HG03060 (cell line): Measurements from ENCODE around the gene RPTOR.

Source experiments
- ATAC-seq: cut with Tn5 transposase; IDR thresholded peaks from one replicate; pipeline ENCODE4 v1.9.1; 2021; ENCODE audit warnings: low read depth, moderate number of reproducible peaks; ENCODE audit not compliant: unreplicated experiment

RPTOR gene

DNA sequence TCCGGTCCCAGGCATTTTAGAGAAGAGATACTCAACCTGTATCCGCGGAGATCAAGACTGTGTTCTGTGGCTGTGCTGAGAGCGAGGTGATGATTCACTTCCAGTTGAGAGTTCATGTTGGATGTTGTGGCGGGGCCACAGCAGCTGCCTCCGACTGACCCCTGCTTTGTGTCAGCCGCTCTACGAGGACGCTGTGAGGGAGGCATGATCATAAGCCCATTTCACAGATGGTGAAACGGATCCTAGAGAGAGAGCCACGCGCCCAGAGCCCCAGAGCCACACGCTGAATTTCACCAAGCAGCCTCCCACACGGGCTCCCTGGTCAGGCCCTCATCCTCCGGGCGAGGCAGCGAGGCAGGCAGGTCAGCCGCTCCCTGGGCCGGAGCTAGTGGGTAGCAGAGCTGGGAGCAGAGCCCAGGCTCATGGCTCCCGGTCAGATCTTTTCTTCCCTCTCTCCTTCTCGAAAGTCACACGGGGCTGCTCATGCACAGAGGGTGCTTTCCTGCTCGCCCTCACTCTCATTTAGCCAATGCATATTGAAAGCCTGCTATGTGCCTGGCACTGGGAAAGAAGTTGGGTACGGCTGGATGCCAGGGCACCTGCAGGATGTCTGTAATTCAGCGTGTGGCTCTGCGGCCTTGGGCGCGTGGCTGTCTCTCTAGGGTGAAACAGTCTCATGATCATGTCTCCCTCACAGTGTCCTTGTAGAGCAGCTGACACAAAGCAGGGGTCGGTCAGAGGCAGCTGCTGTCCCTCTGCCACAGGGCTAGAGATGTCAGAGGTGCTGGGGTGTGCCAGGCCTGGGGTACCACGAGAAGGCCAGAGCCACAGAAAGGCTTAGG is 291.4 kb downstream of the RPTOR start:
- no peak for ATAC-seq

DNA sequence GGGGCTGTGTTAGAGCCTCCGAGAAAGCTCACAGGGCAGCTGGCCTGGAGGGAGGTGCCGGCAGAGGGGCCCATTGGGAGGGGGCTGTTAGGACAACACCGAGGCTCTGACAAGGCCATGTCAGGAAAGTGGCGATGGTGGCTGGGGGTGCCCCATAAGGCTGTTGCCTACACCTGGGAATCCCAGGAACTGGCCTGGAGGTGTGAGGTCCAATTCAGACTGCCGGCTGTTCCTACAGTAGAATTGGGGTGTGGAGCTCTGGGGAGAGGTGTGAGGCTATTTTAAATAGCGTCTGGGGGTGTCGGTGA is 292.0 kb downstream of the RPTOR start:
- no peak for ATAC-seq

DNA sequence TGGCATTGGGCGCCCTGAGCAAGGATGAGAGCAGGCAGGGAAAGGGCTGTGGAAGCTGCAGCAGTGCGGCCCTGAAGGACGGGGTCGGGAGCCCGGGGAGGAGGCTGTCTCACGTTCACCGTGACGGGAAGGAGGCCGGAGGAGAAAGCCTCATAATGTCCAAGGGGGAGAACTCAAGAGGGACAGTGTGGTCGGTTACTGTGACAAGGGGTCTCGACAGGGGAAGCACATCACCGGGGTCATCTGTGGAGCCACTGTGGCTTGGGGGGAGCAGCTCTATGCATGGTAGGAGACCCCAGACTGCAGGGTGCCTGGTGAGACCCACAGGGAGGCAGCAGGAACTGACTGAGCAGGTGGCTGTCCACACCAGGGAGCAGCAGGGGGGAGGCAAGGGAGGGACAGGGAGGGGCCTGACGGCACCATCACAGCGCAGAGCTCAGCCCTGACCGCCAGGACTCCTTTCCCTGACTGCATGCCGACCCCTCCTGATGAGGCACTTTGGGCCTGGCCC is 292.4 kb downstream of the RPTOR start:
- ATAC-seq: no peak

GRCh38 chr17:80837711-80838110 is 293.1 kb downstream of the RPTOR start:
- no peak for ATAC-seq

- ATAC-seq: no peak
These were observed 293.8 kb downstream of the RPTOR start for GRCh38 chr17:80838311-80839025.

GRCh38 chr17:80839026-80839345 is 294.3 kb downstream of the RPTOR start:
- ATAC-seq: no peak

- no peak for ATAC-seq
These were observed 294.9 kb downstream of the RPTOR start for GRCh38 chr17:80839511-80839941.

DNA sequence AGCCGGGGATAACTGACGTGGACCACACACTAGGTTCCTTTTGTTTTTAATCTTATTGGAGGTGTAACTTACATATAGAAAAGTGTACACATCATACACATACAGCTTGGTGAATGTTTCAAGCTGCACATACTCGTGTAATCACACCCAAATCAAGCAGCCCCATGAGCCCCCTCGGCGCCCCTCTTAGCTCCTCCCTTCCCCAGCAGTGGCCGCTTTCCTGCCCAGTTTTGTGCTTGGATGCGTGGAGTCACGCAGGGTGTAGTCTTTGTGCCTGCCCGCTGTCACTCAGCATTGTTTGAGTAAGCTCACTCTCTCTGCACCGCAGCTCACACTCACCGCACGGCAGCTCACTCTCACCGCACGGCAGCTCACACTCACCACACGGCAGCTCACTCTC is 295.3 kb downstream of the RPTOR start:
- no peak for ATAC-seq

- no peak for ATAC-seq
These were observed 297.9 kb downstream of the RPTOR start for GRCh38 chr17:80842456-80843013.

DNA sequence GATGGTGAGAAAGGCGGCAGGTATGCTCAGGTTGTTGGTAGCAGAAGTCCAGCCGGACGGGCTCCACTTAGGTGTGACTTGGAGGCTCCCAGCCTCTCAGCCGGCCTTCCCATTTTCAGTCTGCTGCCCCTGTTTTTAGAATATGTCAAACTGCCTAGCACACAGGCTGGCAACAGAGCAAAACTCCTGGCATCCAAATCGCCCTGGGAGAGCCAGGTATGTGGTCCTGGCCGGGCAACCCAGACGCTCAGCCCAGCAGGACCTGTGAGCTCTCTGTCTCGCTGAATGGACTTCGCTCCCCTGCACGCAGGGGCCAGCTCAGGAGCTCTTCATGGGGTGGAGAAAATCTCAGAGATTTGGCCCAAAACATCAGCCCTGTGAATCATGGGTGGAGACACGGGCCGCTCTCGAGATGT is 299.1 kb downstream of the RPTOR start:
- no peak for ATAC-seq

DNA sequence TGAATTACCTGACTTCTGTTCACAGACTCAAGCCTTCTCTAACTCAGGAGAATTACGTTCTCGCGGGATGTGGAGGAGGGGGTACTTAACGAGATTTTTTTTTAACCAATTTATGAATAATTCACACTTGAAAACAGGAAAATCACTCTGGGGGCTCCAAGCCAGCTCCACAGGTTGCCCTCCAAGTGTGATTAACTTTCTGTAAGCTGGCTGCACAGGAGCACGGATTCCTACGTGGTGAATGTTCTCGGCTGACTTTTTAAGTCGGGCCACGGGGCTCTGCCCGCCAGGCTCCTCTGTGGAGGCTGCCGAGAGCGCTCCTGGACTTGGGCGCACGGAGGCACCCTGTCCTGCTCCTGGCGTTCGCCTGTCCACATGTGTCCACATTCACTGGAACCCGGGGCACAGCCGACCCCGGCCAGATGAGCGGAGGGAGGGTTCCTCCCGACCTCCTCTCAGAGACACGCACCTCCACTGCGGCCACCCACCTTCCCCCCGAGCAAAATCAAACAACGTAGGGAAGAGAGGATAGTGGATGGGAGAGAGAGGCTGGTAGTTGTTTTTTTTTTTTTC is 299.9 kb downstream of the RPTOR start:
- no peak for ATAC-seq

DNA sequence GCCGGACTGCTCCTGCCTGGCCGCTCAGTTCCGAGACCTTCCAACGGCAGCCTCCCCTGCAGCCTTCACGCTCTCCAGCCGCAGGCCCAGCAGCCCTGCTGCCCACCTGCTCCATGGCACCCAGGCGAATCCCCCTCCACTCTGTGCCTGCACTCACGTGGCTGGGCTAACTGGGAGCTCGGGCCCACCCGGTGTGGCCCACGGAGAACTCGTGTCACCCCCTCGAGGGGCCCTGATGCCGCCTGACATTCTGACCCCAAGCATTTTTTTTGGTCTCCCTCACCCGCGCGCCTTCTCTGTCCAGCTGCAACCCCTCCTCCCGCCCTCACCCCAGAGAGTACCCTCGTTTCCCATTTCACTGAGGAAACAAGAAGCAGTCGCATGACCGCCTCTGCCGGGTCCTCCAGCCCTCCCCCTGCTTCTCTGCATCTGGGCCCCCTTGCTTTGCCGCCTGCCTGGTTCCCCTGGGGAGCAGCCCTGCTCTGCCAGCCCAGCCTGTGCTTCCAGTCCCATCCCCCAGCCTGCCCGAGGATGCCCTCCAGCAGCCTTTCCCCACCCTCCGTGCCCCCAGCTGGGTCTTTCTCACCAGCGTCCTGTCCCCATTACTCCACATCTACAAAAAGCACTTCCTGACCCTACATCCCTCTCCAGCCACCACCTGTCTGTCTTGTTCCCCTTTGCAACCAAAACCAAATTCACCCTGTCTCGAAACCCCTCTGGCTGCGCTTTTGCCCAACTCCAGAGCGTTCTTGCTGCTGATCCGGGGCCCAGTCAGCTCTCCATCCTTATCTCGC is 300.6 kb downstream of the RPTOR start:
- no peak for ATAC-seq

DNA sequence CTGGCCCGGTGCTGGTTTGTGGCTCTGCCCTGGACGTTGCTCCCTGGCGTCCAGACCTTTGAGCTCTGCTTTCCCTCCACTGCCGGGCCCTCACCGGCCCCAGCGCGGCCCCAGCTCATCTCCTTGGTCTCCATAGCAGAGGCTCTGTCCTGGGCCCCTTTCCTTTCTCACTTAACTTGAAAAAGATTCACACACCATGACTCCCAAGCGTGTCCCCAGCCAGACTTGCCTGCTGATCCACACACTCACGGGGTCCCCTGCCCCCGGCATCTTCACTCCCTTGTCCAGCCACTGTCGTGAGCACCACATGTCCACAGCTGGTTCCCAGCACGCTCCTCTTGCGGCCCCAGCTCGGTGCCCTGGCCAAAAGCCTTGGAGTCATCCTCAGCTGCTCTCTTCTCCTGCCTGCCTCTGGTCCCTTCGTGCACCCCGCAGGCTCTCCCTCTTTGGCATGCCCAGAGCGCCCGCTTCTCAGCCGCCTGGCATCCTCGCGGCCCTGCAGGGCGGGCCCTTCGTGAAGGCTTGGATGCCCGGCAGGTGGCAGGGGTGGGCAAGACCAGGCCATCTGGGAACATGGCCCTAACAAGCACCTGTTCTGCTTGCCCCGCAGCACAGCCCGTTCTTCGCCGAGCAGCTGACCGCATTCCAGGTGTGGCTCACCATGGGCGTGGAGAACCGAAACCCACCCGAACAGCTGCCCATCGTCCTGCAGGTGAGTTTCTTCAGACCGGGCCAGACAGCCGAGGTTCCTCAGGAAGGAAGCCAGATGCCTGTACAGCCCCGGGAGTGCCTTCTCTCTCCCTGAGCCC is 301.4 kb downstream of the RPTOR start:
- ATAC-seq: no peak

DNA sequence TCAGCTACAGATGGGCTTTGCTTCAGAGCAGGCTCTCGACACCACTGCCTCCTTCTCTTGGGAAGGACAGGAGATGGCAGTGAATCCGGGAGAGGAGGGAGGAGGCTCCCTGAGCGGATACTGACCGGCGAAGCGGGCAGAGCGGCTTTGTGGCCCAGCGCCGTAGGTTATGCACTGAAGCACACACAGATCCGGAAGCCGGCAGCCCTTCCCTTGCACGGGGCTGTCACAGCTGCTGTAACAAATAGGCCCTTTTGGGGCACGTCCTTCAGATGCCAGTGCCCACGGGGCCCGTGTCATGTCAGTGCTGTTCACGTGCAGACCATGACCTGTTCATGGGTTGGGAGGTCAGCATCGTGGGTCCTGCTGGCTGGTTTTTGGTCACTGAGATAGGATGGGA is 302.3 kb downstream of the RPTOR start:
- ATAC-seq: no peak

GRCh38 chr17:80847496-80848230 is 303.0 kb downstream of the RPTOR start:
- ATAC-seq: no peak

- ATAC-seq: no peak
These were observed 303.9 kb downstream of the RPTOR start for GRCh38 chr17:80848449-80849102.

DNA sequence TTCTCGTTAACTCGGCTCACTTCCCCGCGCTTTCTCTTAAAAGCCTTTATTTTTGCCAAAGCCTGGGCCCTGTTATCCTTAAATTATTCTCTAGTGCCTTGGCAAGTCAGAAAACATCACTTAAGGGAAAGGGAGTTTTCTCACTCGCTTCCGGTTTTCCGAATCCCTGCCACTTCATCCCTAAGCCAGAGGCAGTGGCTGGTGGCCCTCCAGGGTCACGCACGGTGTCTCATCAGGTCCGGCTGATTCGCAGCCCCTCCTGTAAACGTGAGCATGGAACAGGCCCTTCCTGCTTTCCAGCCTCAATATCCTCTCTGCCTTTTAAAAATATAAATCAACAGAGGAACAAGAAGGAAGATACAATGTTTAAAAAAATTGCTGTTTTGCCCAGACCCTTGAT is 304.5 kb downstream of the RPTOR start:
- no peak for ATAC-seq

GRCh38 chr17:80850109-80850508 is 305.5 kb downstream of the RPTOR start:
- no peak for ATAC-seq

DNA sequence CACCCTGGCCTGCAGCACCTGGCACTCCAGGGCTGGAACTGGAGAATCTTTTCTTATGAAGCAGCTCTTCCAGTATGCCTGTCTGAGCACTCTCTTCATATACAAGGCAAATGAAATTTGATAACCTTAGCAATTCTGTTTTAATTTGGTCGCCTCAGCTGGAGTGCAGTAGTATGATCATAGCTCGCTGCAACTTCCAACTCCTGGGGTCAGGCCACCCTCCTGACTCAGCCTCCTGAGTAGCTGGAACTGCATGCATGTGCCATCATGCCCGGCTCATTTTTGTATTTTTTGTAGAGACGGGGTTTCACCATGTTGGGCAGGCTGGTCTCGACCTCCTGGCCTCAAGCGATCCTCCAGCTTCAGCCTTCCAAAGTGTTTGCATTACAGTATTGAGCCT is 306.2 kb downstream of the RPTOR start:
- ATAC-seq: no peak
